MCF 10A (cell line): ENCODE results near the gene CMTM2. TPM values are rescaled to one million over a fixed set of nuclear protein-coding genes. Genes with fewer than 3 reads are reported as not detected.

Experiments
- BruUV-seq: library from RNA; stranded (reverse); fragments of 400-500 nt; replicated peaks from 2 replicates; lab custom pipeline; 2021; lab: Mats Ljungman, UMichigan
- CTCF ChIA-PET: fragments of 300-600 bp; sonication (Branson Sonifier 250); formaldehyde crosslinking; extraction: SDS; loops from one replicate; lab custom pipeline; 2021; ENCODE audit warnings: antibody characterized with exemption, inconsistent platforms; lab: Yijun Ruan, JAX
- POLR2A ChIA-PET: fragments of 300-600, 350-650 bp; sonication (Branson Sonifier 250); formaldehyde crosslinking; extraction: SDS; loops from one replicate; lab custom pipeline; 2020; ENCODE audit warnings: antibody characterized with exemption, inconsistent platforms; lab: Yijun Ruan, JAX
- DNase-seq: peaks from one replicate; pipeline ENCODE4 v3.0.0-alpha.2; 2018; ENCODE audit not compliant: unreplicated experiment
- H3K27ac Mint-ChIP-seq: one replicate; pipeline ENCODE4 v1.8.0; 2022; ENCODE audit warnings: mild to moderate bottlenecking, low read depth, mixed read lengths; ENCODE audit not compliant: unreplicated experiment
- H3K27me3 Mint-ChIP-seq: one replicate; pipeline ENCODE4 v1.8.0; 2022; ENCODE audit warnings: mixed read lengths; ENCODE audit not compliant: insufficient read depth, unreplicated experiment
- H3K36me3 Mint-ChIP-seq: one replicate; pipeline ENCODE4 v1.8.0; 2022; ENCODE audit warnings: mild to moderate bottlenecking, moderate library complexity, mixed read lengths; ENCODE audit not compliant: insufficient read depth, unreplicated experiment
- H3K4me1 Mint-ChIP-seq: one replicate; pipeline ENCODE4 v1.8.0; 2022; ENCODE audit warnings: mixed read lengths; ENCODE audit not compliant: insufficient read depth, unreplicated experiment
- H3K4me3 Mint-ChIP-seq: one replicate; pipeline ENCODE4 v1.8.0; 2022; ENCODE audit warnings: mild to moderate bottlenecking, moderate library complexity, mixed read lengths; ENCODE audit not compliant: unreplicated experiment
- H3K9me3 Mint-ChIP-seq: one replicate; pipeline ENCODE4 v1.8.0; 2022; ENCODE audit warnings: mixed read lengths; ENCODE audit not compliant: unreplicated experiment
- intact Hi-C: fragments of 100-400 bp; cut with micrococcal nuclease; formaldehyde crosslinking; loops from 2 replicates; pipeline ENCODE4 v1.14.1; 2022
- total RNA-seq: library from RNA; stranded (reverse); gene quantifications from 2 replicates; pipeline ENCODE4 v1.2.3, GENCODE V29; 2022
- TF ChIP-seq, protein P1 (sequence below): fragments of 200-600 bp; IDR thresholded peaks from one replicate; pipeline ENCODE4 v1.8.0; 2022; ENCODE audit warnings: antibody characterized with exemption, mild to moderate bottlenecking; ENCODE audit not compliant: unreplicated experiment

Gene CMTM2
- total RNA-seq, 1 experiment from 2014 or later = not detected

DNA sequence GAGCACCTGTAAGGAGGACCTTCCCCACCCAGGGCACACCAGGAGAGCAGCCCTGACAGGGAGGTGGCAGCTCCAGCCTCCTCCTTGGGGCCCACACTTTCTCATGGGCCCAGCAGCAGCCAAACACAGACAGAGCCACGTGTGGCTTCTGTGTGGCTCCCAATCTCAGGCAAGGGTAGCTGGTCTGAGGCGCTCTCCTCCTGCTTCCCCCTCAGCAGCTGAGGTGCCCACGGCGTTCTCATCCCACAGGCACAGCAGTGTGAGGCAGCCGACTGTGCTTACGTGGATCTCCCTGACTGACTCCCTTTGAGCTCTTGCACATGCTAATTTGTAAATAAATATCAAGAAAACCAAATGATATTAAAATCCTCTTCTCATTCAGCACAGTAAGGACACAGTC lies 56.1 kb downstream of the CMTM2 start:
- CTCF ChIA-PET = interaction anchor here (0.7 to 3.3 kb wide), 5 partner anchors 16 to 195 kb away, joined by 3 to 15 read pairs (median 5); partner anchors contain the start of gene NAE1
- H3K4me3 Mint-ChIP-seq = no peak overlapping the region
- no peaks in the 10 kb centered on the region for H3K27me3 Mint-ChIP-seq
- BruUV-seq = no TSS peak
- no peak overlapping the region for H3K27ac Mint-ChIP-seq
- peaks cover 27% of the 10 kb centered on the region for H3K36me3 Mint-ChIP-seq
- DNase-seq = no peak
- POLR2A ChIA-PET = interaction anchor here (0.6 to 1.3 kb wide), 2 partner anchors 11 to 16 kb away, joined by 3 read pairs; no protein-coding TSS in a partner anchor
- no peaks in the 10 kb centered on the region for H3K9me3 Mint-ChIP-seq
- intact Hi-C loops = no loop called here
- H3K4me1 Mint-ChIP-seq = peaks cover 18% of the 10 kb centered on the region
- TF ChIP-seq, protein P1, sequence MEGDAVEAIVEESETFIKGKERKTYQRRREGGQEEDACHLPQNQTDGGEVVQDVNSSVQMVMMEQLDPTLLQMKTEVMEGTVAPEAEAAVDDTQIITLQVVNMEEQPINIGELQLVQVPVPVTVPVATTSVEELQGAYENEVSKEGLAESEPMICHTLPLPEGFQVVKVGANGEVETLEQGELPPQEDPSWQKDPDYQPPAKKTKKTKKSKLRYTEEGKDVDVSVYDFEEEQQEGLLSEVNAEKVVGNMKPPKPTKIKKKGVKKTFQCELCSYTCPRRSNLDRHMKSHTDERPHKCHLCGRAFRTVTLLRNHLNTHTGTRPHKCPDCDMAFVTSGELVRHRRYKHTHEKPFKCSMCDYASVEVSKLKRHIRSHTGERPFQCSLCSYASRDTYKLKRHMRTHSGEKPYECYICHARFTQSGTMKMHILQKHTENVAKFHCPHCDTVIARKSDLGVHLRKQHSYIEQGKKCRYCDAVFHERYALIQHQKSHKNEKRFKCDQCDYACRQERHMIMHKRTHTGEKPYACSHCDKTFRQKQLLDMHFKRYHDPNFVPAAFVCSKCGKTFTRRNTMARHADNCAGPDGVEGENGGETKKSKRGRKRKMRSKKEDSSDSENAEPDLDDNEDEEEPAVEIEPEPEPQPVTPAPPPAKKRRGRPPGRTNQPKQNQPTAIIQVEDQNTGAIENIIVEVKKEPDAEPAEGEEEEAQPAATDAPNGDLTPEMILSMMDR = no peak

DNA sequence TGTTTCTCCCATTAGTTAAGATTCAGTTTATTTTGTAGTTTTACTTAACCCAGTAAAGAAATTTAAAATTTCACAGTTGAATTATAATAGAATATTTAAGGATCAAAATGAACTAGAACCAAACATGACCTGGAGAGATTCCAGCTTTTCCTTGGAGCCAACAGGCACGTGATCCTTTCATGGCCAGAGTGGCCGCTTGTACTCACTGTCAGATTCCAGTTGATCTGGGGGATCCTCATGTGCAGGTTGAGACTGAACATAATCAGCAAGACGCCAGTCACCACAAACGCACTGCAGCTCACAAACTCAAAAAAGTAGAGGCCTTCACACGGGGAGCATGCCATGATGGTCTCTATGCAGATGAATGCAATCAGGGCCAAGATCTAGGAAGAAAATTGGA lies 56.9 kb downstream of the CMTM2 start:
- H3K27me3 Mint-ChIP-seq = no peaks in the 10 kb centered on the region
- peaks cover 18% of the 10 kb centered on the region for H3K4me1 Mint-ChIP-seq
- H3K9me3 Mint-ChIP-seq = no peaks in the 10 kb centered on the region
- no peak for DNase-seq
- TF ChIP-seq, protein P1 = no peak
- H3K27ac Mint-ChIP-seq = peak overlapping the region; percentile 50
- H3K36me3 Mint-ChIP-seq = peaks cover 27% of the 10 kb centered on the region
- ChIA-PET CTCF (interaction anchor here (0.6 to 3.3 kb wide), 5 partner anchors 15 to 194 kb away, joined by 3 to 15 read pairs (median 5); partner anchors contain the start of gene NAE1), POLR2A (interaction anchor here (1.3 kb wide), 1 partner anchor 16 kb away, joined by 3 read pairs; no protein-coding TSS in a partner anchor)
- intact Hi-C loops = no loop called here
- no TSS peak for BruUV-seq
- no peak overlapping the region for H3K4me3 Mint-ChIP-seq

DNA sequence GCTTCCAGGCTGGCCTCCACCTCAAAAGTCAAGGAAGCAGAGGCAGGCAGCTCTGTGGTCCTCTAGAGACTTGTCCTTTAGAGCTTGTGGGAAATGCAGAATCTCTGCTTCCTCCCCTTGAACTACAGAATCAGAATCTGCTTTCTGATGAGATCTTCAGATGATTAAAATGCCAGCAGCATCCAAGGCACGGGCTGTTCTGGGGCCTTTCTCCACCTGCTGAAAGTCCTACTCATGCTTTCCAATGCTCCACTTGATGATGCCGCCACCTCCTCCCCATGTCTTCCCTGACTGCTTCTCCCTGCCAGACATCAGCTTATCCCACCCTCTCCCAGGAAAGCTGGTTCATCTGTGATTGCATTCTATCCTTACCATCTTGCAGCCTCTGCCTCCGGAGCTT lies 58.5 kb downstream of the CMTM2 start:
- ChIA-PET POLR2A (interaction anchor here (0.7 to 4.0 kb wide), 3 partner anchors 13 to 20 kb away, joined by 3 to 18 read pairs (median 5); no protein-coding TSS in a partner anchor), CTCF (interaction anchor here (0.5 to 5.2 kb wide), 5 partner anchors 14 to 231 kb away, joined by 3 to 59 read pairs (median 3); no protein-coding TSS in a partner anchor)
- peak overlapping the region; percentile 98 for H3K27ac Mint-ChIP-seq

More for the DNA sequence above, 58.5 kb downstream of the CMTM2 start:
- TF ChIP-seq, protein P1 = no peak
- Mint-ChIP-seq H3K27me3 (no peaks in the 10 kb centered on the region), H3K4me1 (peaks cover 18% of the 10 kb centered on the region), H3K36me3 (peaks cover 21% of the 10 kb centered on the region), H3K4me3 (no peak overlapping the region), H3K9me3 (no peaks in the 10 kb centered on the region)
- BruUV-seq = no TSS peak
- DNase-seq = no peak
- intact Hi-C loops = no loop called here

Other genes starting within 250 kb of the CMTM2 start
- not detected in 2 replicates for gene CDH5, start 212.8 kb upstream of the CMTM2 start, total RNA-seq
- gene BEAN1, start 152.2 kb upstream of the CMTM2 start, total RNA-seq = 1.1 and 2.7 TPM in 2 replicates
- gene TK2, start 29.3 kb upstream of the CMTM2 start, total RNA-seq = 31.2 and 38.2 TPM in 2 replicates
- 41.3 and 57.8 TPM in 2 replicates for gene CKLF, start 26.9 kb upstream of the CMTM2 start, total RNA-seq
- 2.1 and 4.8 TPM in 2 replicates for gene CMTM1, start 13.0 kb upstream of the CMTM2 start, total RNA-seq
- gene CMTM3, start 25.2 kb downstream of the CMTM2 start, total RNA-seq = 4.3 and 5.7 TPM in 2 replicates
- gene CMTM4, start 117.3 kb downstream of the CMTM2 start, total RNA-seq = 27.2 and 36.7 TPM in 2 replicates
- 97.7 and 106 TPM in 2 replicates for gene DYNC1LI2, start 172.1 kb downstream of the CMTM2 start, total RNA-seq
- gene TERB1, start 222.1 kb downstream of the CMTM2 start, total RNA-seq = 0.26 and 0.69 TPM in 2 replicates